ENCODE measurements around the gene ABLIM2. TPM values are rescaled to one million over a fixed set of nuclear protein-coding genes. Genes with fewer than 3 reads are reported as not detected.

Gene ABLIM2
- total and polyA plus RNA-seq, 2 experiments from 2014 or later = 1.5 to 4.3 TPM

- Histone ChIP-seq H3K4me2 (no peak overlapping the region), H3K27me3 (ENCODE audit: insufficient read depth) (no peaks in the 10 kb centered on the region), H3K36me3 (ENCODE audit: insufficient read depth) (no peaks in the 10 kb centered on the region), H3K27ac (ENCODE audit: low read depth) (no peak overlapping the region), H3K4me1 (ENCODE audit: insufficient read depth) (no peaks in the 10 kb centered on the region), H3K4me3 (no peak overlapping the region), H3K79me2 (replicated peaks; ENCODE audit: insufficient read depth) (no peaks in the 10 kb centered on the region), H2AFZ (no peak overlapping the region), H3F3A (replicated peaks; ENCODE audit: low read depth) (no peaks in the 10 kb centered on the region), H3K9me2 (ENCODE audit: insufficient read depth) (no peaks in the 10 kb centered on the region), H4K20me1 (replicated peaks; ENCODE audit: insufficient read depth) (no peaks in the 10 kb centered on the region)
- ATAC-seq (no peak), DNase-seq (ENCODE audit: low spot score) (no peak)
- H3K36me3 Mint-ChIP-seq (ENCODE audit: low read depth) = no peaks in the 10 kb centered on the region
- H3K27ac Mint-ChIP-seq = no peak overlapping the region
- H3K4me1 Mint-ChIP-seq = peaks cover 6% of the 10 kb centered on the region
- TF ChIP-seq POLR2AphosphoS5 (IDR thresholded peaks at IDR 0.05; ENCODE audit: low read depth) (no peak), EZH2phosphoT487 (IDR thresholded peaks at IDR 0.05; ENCODE audit: unreplicated experiment) (no peak), ZNF462 (CRISPR knock-in tag; IDR thresholded peaks at IDR 0.05) (no peak)
- no peaks in the 10 kb centered on the region for H3K9me3 Mint-ChIP-seq
- peaks cover 7% of the 10 kb centered on the region for H3K27me3 Mint-ChIP-seq (ENCODE audit: insufficient read depth, low read depth, poor library complexity)
- no peak overlapping the region for H3K4me3 Mint-ChIP-seq
Measured at GRCh38 chr4:8205749-8206611, 47.4 kb upstream of the ABLIM2 start.

DNA sequence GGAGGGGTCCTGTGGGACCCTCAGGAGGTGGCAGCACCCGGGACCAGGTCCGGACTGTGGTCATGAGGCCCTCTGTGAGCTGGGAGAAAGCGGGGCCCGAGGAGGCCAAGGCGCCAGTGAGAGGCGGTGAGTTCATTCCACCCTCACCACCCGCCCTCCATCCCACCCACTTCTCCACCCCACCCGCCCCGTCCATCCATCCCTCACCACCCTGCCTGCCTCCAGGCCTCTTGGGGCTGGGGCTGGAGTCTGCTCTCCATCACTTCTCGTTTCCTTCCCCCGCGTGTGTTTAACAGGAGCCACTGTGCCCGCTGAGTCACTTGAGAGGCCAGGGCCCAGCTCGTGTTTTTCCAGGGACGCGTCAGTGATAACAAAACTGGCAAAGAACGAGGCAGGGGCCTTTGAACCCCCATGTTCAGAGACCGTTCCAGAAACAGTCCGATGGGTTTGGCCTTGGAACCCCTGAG lies 46.7 kb upstream of the ABLIM2 start:
- no peaks in the 10 kb centered on the region for H3K36me3 ChIP-seq (ENCODE audit: insufficient read depth)
- Mint-ChIP-seq H3K9me3 (no peaks in the 10 kb centered on the region), H3K36me3 (ENCODE audit: low read depth) (no peaks in the 10 kb centered on the region), H3K27ac (no peak overlapping the region), H3K4me3 (no peak overlapping the region), H3K4me1 (peaks cover 8% of the 10 kb centered on the region), H3K27me3 (ENCODE audit: insufficient read depth, low read depth, poor library complexity) (peaks cover 8% of the 10 kb centered on the region)
- H3K27me3 ChIP-seq (ENCODE audit: insufficient read depth) = no peaks in the 10 kb centered on the region
- no peaks in the 10 kb centered on the region for H4K20me1 ChIP-seq (replicated peaks; ENCODE audit: insufficient read depth)
- no peak for DNase-seq (ENCODE audit: low spot score)
- no peaks in the 10 kb centered on the region for H3K4me1 ChIP-seq (ENCODE audit: insufficient read depth)
- no peaks in the 10 kb centered on the region for H3F3A ChIP-seq (replicated peaks; ENCODE audit: low read depth)
- no peak overlapping the region for H2AFZ ChIP-seq
- ATAC-seq = no peak
- H3K79me2 ChIP-seq (replicated peaks; ENCODE audit: insufficient read depth) = no peaks in the 10 kb centered on the region
- no peak overlapping the region for H3K4me3 ChIP-seq
- no peak overlapping the region for H3K4me2 ChIP-seq
- no peak overlapping the region for H3K27ac ChIP-seq (ENCODE audit: low read depth)
- H3K9me2 ChIP-seq (ENCODE audit: insufficient read depth) = no peaks in the 10 kb centered on the region
- no peak for TF ChIP-seq EZH2 (IDR thresholded peaks at IDR 0.05; ENCODE audit: low read depth, unreplicated experiment)
- TF ChIP-seq POLR2AphosphoS5 (IDR thresholded peaks at IDR 0.05; ENCODE audit: low read depth) = no peak
- TF ChIP-seq JUNB (IDR thresholded peaks at IDR 0.05; ENCODE audit: unreplicated experiment) = no peak
